Liver (tissue), 9 donors: ENCODE data around the gene OR4M1. TPM values are rescaled to one million over a fixed set of nuclear protein-coding genes. Genes with fewer than 3 reads are reported as not detected.
"Not testable (repeated sequence)": the region's sequence is repeated elsewhere in the genome, so short reads cannot be mapped to it uniquely, and the experiment has no call there.

Experiments
- DNase-seq: peaks from one replicate; pipeline ENCODE4 v3.0.0-alpha.2; 2017; ENCODE audit warnings: low spot score
- H3K27ac ChIP-seq, 2 donors: one replicate each; pipeline ENCODE4 v1.7.0; 2013; ENCODE audit warnings: inconsistent platforms in 2 of 2, low read length in 2 of 2, control low read depth in 1 of 2, low read depth in 1 of 2, mild to moderate bottlenecking in 1 of 2
- H3K27me3 ChIP-seq, 4 donors: one replicate each; pipeline versions ENCODE4 v1.6.1 to v1.7.0; 2013; ENCODE audit warnings: low read length in 3 of 4, inconsistent platforms in 1 of 4, mild to moderate bottlenecking in 1 of 4, moderate library complexity in 1 of 4; ENCODE audit not compliant: control insufficient read depth in 4 of 4, insufficient read depth in 4 of 4
- H3K36me3 ChIP-seq, 4 donors: one replicate each; pipeline versions ENCODE4 v1.6.1 to v1.7.0; 2013; ENCODE audit warnings: low read length in 3 of 4, mild to moderate bottlenecking in 3 of 4, low read depth in 1 of 4, moderate library complexity in 1 of 4; ENCODE audit not compliant: control insufficient read depth in 4 of 4, insufficient read depth in 3 of 4
- H3K4me1 ChIP-seq, 4 donors: one replicate each; pipeline versions ENCODE4 v1.6.1 to v1.7.0; 2013; ENCODE audit warnings: low read length in 3 of 4, mild to moderate bottlenecking in 3 of 4, moderate library complexity in 1 of 4; ENCODE audit not compliant: control insufficient read depth in 4 of 4, insufficient read depth in 4 of 4
- H3K4me3 ChIP-seq, 3 donors: one replicate each; pipeline versions ENCODE4 v1.6.1 to v1.7.0; 2013; ENCODE audit warnings: low read length in 3 of 3, control low read depth in 1 of 3, low read depth in 1 of 3, mild to moderate bottlenecking in 1 of 3
- H3K9ac ChIP-seq, 2 donors: one replicate each; pipeline ENCODE4 v1.7.0; 2013; ENCODE audit warnings: low read length in 2 of 2, mild to moderate bottlenecking in 2 of 2, moderate library complexity in 2 of 2, control low read depth in 1 of 2, low read depth in 1 of 2
- H3K9me3 ChIP-seq, 4 donors: one replicate each; pipeline versions ENCODE4 v1.6.1 to v1.7.0; 2013; ENCODE audit warnings: low read length in 3 of 4; ENCODE audit not compliant: control insufficient read depth in 4 of 4
- ATF3 ChIP-seq: IDR thresholded peaks from 2 replicates; pipeline ENCODE4 v1.6.1; 2016; ENCODE audit warnings: antibody characterized with exemption
- EGR1 ChIP-seq, 2 donors: IDR thresholded peaks; 2 replicates each; pipeline ENCODE4 v1.6.1; 2016 to 2018; ENCODE audit warnings: antibody characterized with exemption in 2 of 2, low read depth in 2 of 2
- FOXA2 ChIP-seq: IDR thresholded peaks from 2 replicates; pipeline ENCODE4 v1.6.1; 2016; ENCODE audit warnings: antibody characterized with exemption
- GABPA ChIP-seq, 2 donors: IDR thresholded peaks in 1 of 2; conservative IDR thresholded peaks in 1 of 2; 2 replicates each; pipeline ENCODE4 v1.6.1; 2016; ENCODE audit warnings: antibody characterized with exemption in 2 of 2, mild to moderate bottlenecking in 1 of 2, moderate library complexity in 1 of 2
- HNF4A ChIP-seq, 2 donors: conservative IDR thresholded peaks; 2 replicates each; pipeline ENCODE4 v1.6.1; 2016; ENCODE audit warnings: antibody characterized with exemption in 2 of 2, mild to moderate bottlenecking in 2 of 2
- HNF4G ChIP-seq: IDR thresholded peaks from 2 replicates; pipeline ENCODE4 v1.6.1; 2016; ENCODE audit warnings: antibody characterized with exemption
- NR2F2 ChIP-seq: IDR thresholded peaks from 2 replicates; pipeline ENCODE4 v1.6.1; 2016; ENCODE audit warnings: antibody characterized with exemption
- RXRA ChIP-seq, 2 donors: IDR thresholded peaks; 2 replicates each; pipeline ENCODE4 v1.6.1; 2017 to 2018; ENCODE audit warnings: antibody characterized with exemption in 2 of 2, mild to moderate bottlenecking in 1 of 2
- SP1 ChIP-seq: IDR thresholded peaks from 2 replicates; pipeline ENCODE4 v1.6.1; 2018; ENCODE audit warnings: antibody characterized with exemption, mild to moderate bottlenecking
- TAF1 ChIP-seq: conservative IDR thresholded peaks from 2 replicates; pipeline ENCODE4 v1.6.1; 2016; ENCODE audit warnings: antibody characterized with exemption, mild to moderate bottlenecking
- YY1 ChIP-seq: IDR thresholded peaks from 2 replicates; pipeline ENCODE4 v1.6.1; 2016; ENCODE audit warnings: antibody characterized with exemption, mild to moderate bottlenecking
- WGBS: extraction: QIAGEN DNeasy Blood & Tissue Kit; methylation state at CpG from one replicate; pipeline ENCODE4 v1.1.7; 2013; 5-methylcytosine and 5-hydroxymethylcytosine counted together
- polyA plus RNA-seq, 2 donors: library from polyadenylated mRNA; stranded (reverse) in 1 of 2; unstranded in 1 of 2; fragments of 200-250 nt in 1 of 2; fragments of >200 nt in 1 of 2; fragmentation: Nextera tagmentation in 1 of 2; extraction: Ambion mirVana in 1 of 2; gene quantifications; one replicate each; pipeline versions ENCODE4 v1.2.1 to v1.2.3, GENCODE V29; 2013 to 2015
- total RNA-seq, 2 donors: library from RNA; depleted of rRNA; stranded (reverse); fragments of >200 nt; gene quantifications; one replicate each; pipeline ENCODE4 v1.2.3, GENCODE V29; 2014
- donor health status: healthy.
- donor health status: healthy.
- donor health status: healthy.
- donor health status: healthy.
- donor health status: healthy.

OR4M1 gene
- total and polyA plus RNA-seq, 4 donors, result not detected

- H3K9ac ChIP-seq, DNase-seq, H3K27me3 ChIP-seq, H3K27ac ChIP-seq, H3K9me3 ChIP-seq, H3K36me3 ChIP-seq, H3K4me1 ChIP-seq, H3K4me3 ChIP-seq: not testable (repeated sequence)
- WGBS, result 71% methylated on average over 6 of the region's 6 CpGs
Measured at GRCh38 chr14:19787318-19787717, 14.0 kb downstream of the OR4M1 start.

GRCh38 chr14:19788150-19788549, 14.8 kb downstream of the OR4M1 start:
- H3K4me3 ChIP-seq, H3K27me3 ChIP-seq, H3K4me1 ChIP-seq, H3K36me3 ChIP-seq, H3K27ac ChIP-seq, H3K9ac ChIP-seq, H3K9me3 ChIP-seq, DNase-seq: not testable (repeated sequence)
- 65% methylated on average over 7 of the region's 7 CpGs for WGBS

GRCh38 chr14:19796520-19797108, 23.3 kb downstream of the OR4M1 start:
- H3K27me3 ChIP-seq, H3K36me3 ChIP-seq, DNase-seq, H3K9ac ChIP-seq, H3K27ac ChIP-seq, H3K4me3 ChIP-seq, H3K9me3 ChIP-seq, H3K4me1 ChIP-seq: not testable (repeated sequence)
- WGBS, result 61% methylated on average over 10 of the region's 10 CpGs

GRCh38 chr14:19799880-19800279, 26.6 kb downstream of the OR4M1 start:
- no peak for DNase-seq
- Histone ChIP-seq H3K27ac (no peak overlapping the region), H3K9ac (no peak overlapping the region), H3K36me3 (no peaks in the 10 kb centered on the region), H3K4me3 (no peak overlapping the region), H3K9me3 (no peaks in the 10 kb centered on the region), H3K4me1 (no peaks in the 10 kb centered on the region), H3K27me3 (peaks cover 0 to 1% (median 0%) of the 10 kb centered on the region in 4 donors)
- WGBS, result 89% methylated on average over 5 of the region's 5 CpGs
- TF ChIP-seq EGR1 (IDR thresholded peaks at IDR 0.05; ENCODE audit: low read depth in 2 of 2) (no peak), HNF4G (no peak), NR2F2 (no peak), RXRA (IDR thresholded peaks at IDR 0.05) (no peak), HNF4A (conservative IDR thresholded peaks at IDR 0.05) (no peak), TAF1 (no peak), ATF3 (no peak), FOXA2 (no peak), YY1 (no peak), SP1 (no peak), GABPA (IDR thresholded peaks at IDR 0.05 in 1 of 2, conservative IDR thresholded peaks at IDR 0.05 in 1 of 2) (no peak)
